Natural killer cell (primary cell): Measurements from ENCODE around the gene KRT3. TPM values are rescaled to one million over a fixed set of nuclear protein-coding genes. Genes with fewer than 3 reads are reported as not detected.

Experiments
- ATAC-seq, 3 donors: fragments of 150-1000 bp in 2 of 3; fragments of 200-7000 bp in 1 of 3; cut with Tn5 transposase; 1 replicate in 1 of 3; 2 replicates in 2 of 3; pipeline ENCODE4 v1.10.0; 2021; ENCODE audit warnings: mild to moderate bottlenecking in 2 of 3, moderate library complexity in 2 of 3
- DNase-seq, 2 donors: peaks; one replicate each; pipeline versions ENCODE4 v3.0.0 to v3.0.0-alpha.2; 2013 to 2021; ENCODE audit warnings: mixed read lengths in 1 of 2
- H3K27ac ChIP-seq: one replicate; pipeline ENCODE4 v1.5.1; 2013; ENCODE audit warnings: mild to moderate bottlenecking, low read length
- H3K27me3 ChIP-seq: one replicate; pipeline ENCODE4 v1.6.1; 2013; ENCODE audit warnings: low read length; ENCODE audit not compliant: control insufficient read depth, insufficient read depth
- H3K36me3 ChIP-seq: one replicate; pipeline ENCODE4 v1.6.1; 2013; ENCODE audit warnings: low read length; ENCODE audit not compliant: control insufficient read depth, insufficient read depth
- H3K4me1 ChIP-seq: one replicate; pipeline ENCODE4 v1.6.1; 2013; ENCODE audit warnings: low read length; ENCODE audit not compliant: control insufficient read depth, insufficient read depth
- H3K4me3 ChIP-seq: one replicate; pipeline ENCODE4 v1.5.1; 2013; ENCODE audit warnings: low read length
- H3K9me3 ChIP-seq: one replicate; pipeline ENCODE4 v1.6.1; 2013; ENCODE audit warnings: low read length; ENCODE audit not compliant: control insufficient read depth, insufficient read depth
- H3K27ac Mint-ChIP-seq, 2 donors: one replicate each; pipeline ENCODE4 v1.8.0; 2022; ENCODE audit warnings: mild to moderate bottlenecking in 2 of 2, mixed read lengths in 2 of 2, moderate library complexity in 1 of 2
- H3K27me3 Mint-ChIP-seq, 2 donors: one replicate each; pipeline ENCODE4 v1.8.0; 2022; ENCODE audit warnings: low read depth in 2 of 2, mixed read lengths in 2 of 2
- H3K36me3 Mint-ChIP-seq: one replicate; pipeline ENCODE4 v1.8.0; 2022; ENCODE audit warnings: mixed read lengths
- H3K4me1 Mint-ChIP-seq, 2 donors: one replicate each; pipeline ENCODE4 v1.8.0; 2022; ENCODE audit warnings: mixed read lengths in 2 of 2
- H3K4me3 Mint-ChIP-seq: one replicate; pipeline ENCODE4 v1.8.0; 2022; ENCODE audit warnings: mild to moderate bottlenecking, moderate library complexity, mixed read lengths
- H3K9me3 Mint-ChIP-seq, 2 donors: one replicate each; pipeline ENCODE4 v1.8.0; 2022; ENCODE audit warnings: mixed read lengths in 2 of 2
- WGBS: methylation state at CpG from one replicate; pipeline ENCODE4 v1.1.7; 2013; ENCODE audit warnings: missing lambda C conversion rate; ENCODE audit not compliant: insufficient coverage; 5-methylcytosine and 5-hydroxymethylcytosine counted together
- intact Hi-C: fragments of 100-400 bp; cut with micrococcal nuclease; formaldehyde crosslinking; loops from one replicate; pipeline ENCODE4 v1.14.2; 2022
- total RNA-seq, 4 donors: library from RNA; stranded (reverse); fragments of 120-200 nt in 1 of 4; gene quantifications; one replicate each; pipeline versions ENCODE4 v1.2.3 to v1.2.4, GENCODE V29; 2013 to 2022
- TF ChIP-seq, protein P1 (sequence below): fragments of 200-600 bp; IDR thresholded peaks from one replicate; pipeline ENCODE4 v1.8.0; 2022; ENCODE audit warnings: antibody characterized with exemption

Gene KRT3
- total RNA-seq, 3 donors from 2014 or later (not counting 1 experiment from before 2014, with no cell fraction given): not detected

- Histone ChIP-seq H3K4me3 (no peak overlapping the region), H3K9me3 (no peaks in the 10 kb centered on the region), H3K27me3 (no peaks in the 10 kb centered on the region), H3K27ac (no peak overlapping the region), H3K4me1 (no peaks in the 10 kb centered on the region), H3K36me3 (no peaks in the 10 kb centered on the region)
- ATAC-seq (no peak), DNase-seq (no peak)
- H3K4me3 Mint-ChIP-seq: no peak overlapping the region
- intact Hi-C loops: no loop called here
- H3K36me3 Mint-ChIP-seq: no peaks in the 10 kb centered on the region
- peaks cover 6 to 7% of the 10 kb centered on the region in 2 donors for H3K4me1 Mint-ChIP-seq
- no peaks in the 10 kb centered on the region for H3K9me3 Mint-ChIP-seq
- WGBS: 88% methylated on average over 15 of the region's 15 CpGs
- no peak overlapping the region for H3K27ac Mint-ChIP-seq
- TF ChIP-seq, protein P1, sequence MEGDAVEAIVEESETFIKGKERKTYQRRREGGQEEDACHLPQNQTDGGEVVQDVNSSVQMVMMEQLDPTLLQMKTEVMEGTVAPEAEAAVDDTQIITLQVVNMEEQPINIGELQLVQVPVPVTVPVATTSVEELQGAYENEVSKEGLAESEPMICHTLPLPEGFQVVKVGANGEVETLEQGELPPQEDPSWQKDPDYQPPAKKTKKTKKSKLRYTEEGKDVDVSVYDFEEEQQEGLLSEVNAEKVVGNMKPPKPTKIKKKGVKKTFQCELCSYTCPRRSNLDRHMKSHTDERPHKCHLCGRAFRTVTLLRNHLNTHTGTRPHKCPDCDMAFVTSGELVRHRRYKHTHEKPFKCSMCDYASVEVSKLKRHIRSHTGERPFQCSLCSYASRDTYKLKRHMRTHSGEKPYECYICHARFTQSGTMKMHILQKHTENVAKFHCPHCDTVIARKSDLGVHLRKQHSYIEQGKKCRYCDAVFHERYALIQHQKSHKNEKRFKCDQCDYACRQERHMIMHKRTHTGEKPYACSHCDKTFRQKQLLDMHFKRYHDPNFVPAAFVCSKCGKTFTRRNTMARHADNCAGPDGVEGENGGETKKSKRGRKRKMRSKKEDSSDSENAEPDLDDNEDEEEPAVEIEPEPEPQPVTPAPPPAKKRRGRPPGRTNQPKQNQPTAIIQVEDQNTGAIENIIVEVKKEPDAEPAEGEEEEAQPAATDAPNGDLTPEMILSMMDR: no peak
- H3K27me3 Mint-ChIP-seq: peaks cover 0 to 5% of the 10 kb centered on the region in 2 donors
These were observed 28.0 kb upstream of the KRT3 start for GRCh38 chr12:52823761-52824450.

- Histone ChIP-seq H3K9me3 (no peaks in the 10 kb centered on the region), H3K36me3 (no peaks in the 10 kb centered on the region), H3K27me3 (no peaks in the 10 kb centered on the region), H3K4me3 (no peak overlapping the region), H3K27ac (no peak overlapping the region), H3K4me1 (no peaks in the 10 kb centered on the region)
- no peaks in the 10 kb centered on the region for H3K9me3 Mint-ChIP-seq
- no peak overlapping the region for H3K4me3 Mint-ChIP-seq
- no peak overlapping the region for H3K27ac Mint-ChIP-seq
- TF ChIP-seq, protein P1: no peak
- no peaks in the 10 kb centered on the region for H3K36me3 Mint-ChIP-seq
- ATAC-seq: no peak
- peaks cover 0 to 8% of the 10 kb centered on the region in 2 donors for H3K4me1 Mint-ChIP-seq
- DNase-seq: no peak
- intact Hi-C loops: no loop called here
- H3K27me3 Mint-ChIP-seq: peaks cover 4 to 8% of the 10 kb centered on the region in 2 donors
- 72% methylated on average over 16 of the region's 16 CpGs for WGBS
These were observed 27.0 kb upstream of the KRT3 start for GRCh38 chr12:52822771-52823510.

- H3K27ac Mint-ChIP-seq: no peak overlapping the region
- TF ChIP-seq, protein P1: no peak
- no peaks in the 10 kb centered on the region for H3K36me3 Mint-ChIP-seq
- Histone ChIP-seq H3K36me3 (no peaks in the 10 kb centered on the region), H3K9me3 (no peaks in the 10 kb centered on the region), H3K4me1 (no peaks in the 10 kb centered on the region), H3K27ac (no peak overlapping the region), H3K4me3 (no peak overlapping the region), H3K27me3 (no peaks in the 10 kb centered on the region)
- WGBS: 87% methylated on average over 10 of the region's 10 CpGs
- peaks cover 0 to 16% of the 10 kb centered on the region in 2 donors for H3K4me1 Mint-ChIP-seq
- DNase-seq (no peak), ATAC-seq (no peak)
- intact Hi-C loops: no loop called here
- no peaks in the 10 kb centered on the region for H3K9me3 Mint-ChIP-seq
- peaks cover 8 to 13% of the 10 kb centered on the region in 2 donors for H3K27me3 Mint-ChIP-seq
- no peak overlapping the region for H3K4me3 Mint-ChIP-seq
These were observed 26.1 kb upstream of the KRT3 start for GRCh38 chr12:52821826-52822660.
